Epithelial cell of esophagus (primary cell): Measurements from ENCODE around the gene RITA1.
A peak's percentile ranks its signal among the peaks of the same experiment; 100 is the strongest.

Experiments
- DNase-seq: peaks from one replicate; pipeline ENCODE4 v3.0.0; 2010; ENCODE audit warnings: low read depth
- H3K4me3 ChIP-seq: 2 replicates; pipeline ENCODE4 v1.5.1; 2011; ENCODE audit warnings: mild to moderate bottlenecking, low read length, control low read depth
- CTCF ChIP-seq: IDR thresholded peaks from 2 replicates; pipeline ENCODE4 v1.5.1; 2011; ENCODE audit warnings: low read depth, mild to moderate bottlenecking, low read length, control low read depth, inconsistent platforms; ENCODE audit not compliant: insufficient read depth; ENCODE audit errors: missing control alignments

Gene RITA1

GRCh38 chr12:113146999-113147398, 38.5 kb upstream of the RITA1 start:
- no peak overlapping the region for H3K4me3 ChIP-seq
- TF ChIP-seq CTCF = no peak
- no peak for DNase-seq

- peak; percentile 71 for DNase-seq
- no peak for TF ChIP-seq CTCF
- no peak within 1 kb of the TSS for H3K4me3 ChIP-seq
Observed at GRCh38 chr12:113149361-113150150, 36.0 kb upstream of the RITA1 start, which contains the start of gene CFAP73. Gene CFAP73 (plus strand): TSS chr12:113149724. CDS start chr12:113149858, 134 bp downstream.

GRCh38 chr12:113151655-113152054, 33.9 kb upstream of the RITA1 start:
- no peak overlapping the region for H3K4me3 ChIP-seq
- DNase-seq = no peak
- TF ChIP-seq CTCF = no peak

- no peak for TF ChIP-seq CTCF
- H3K4me3 ChIP-seq = peak overlapping the region; percentile 40
- DNase-seq = no peak
Observed at GRCh38 chr12:113152196-113152834, 33.2 kb upstream of the RITA1 start.

- H3K4me3 ChIP-seq = peak overlapping the region; percentile 40
- DNase-seq = peak; percentile 83
- TF ChIP-seq CTCF = peak; percentile 52
Observed at GRCh38 chr12:113152835-113153814, 32.4 kb upstream of the RITA1 start.

- no peak for TF ChIP-seq CTCF
- peak; percentile 38 for DNase-seq
- peak overlapping the region; percentile 19 for H3K4me3 ChIP-seq
Observed at GRCh38 chr12:113154351-113154973, 31.1 kb upstream of the RITA1 start.
